Caco-2 (cell line): Measurements from ENCODE around the gene FUT8. TPM values are rescaled to one million over a fixed set of nuclear protein-coding genes. Genes with fewer than 3 reads are reported as not detected.
"Not testable (repeated sequence)": the region's sequence is repeated elsewhere in the genome, so short reads cannot be mapped to it uniquely, and the experiment has no call there.

ENCODE experiments used
- BruUV-seq: library from RNA; stranded (reverse); fragments of 400-500 nt; replicated peaks from 2 replicates; lab custom pipeline; 2021; lab: Mats Ljungman, UMichigan
- CTCF ChIA-PET: fragments of 300-600 bp; sonication (Branson Sonifier 250); formaldehyde crosslinking; loops from one replicate; lab custom pipeline; 2022; ENCODE audit warnings: antibody characterized with exemption; lab: Charles Lee
- POLR2A ChIA-PET: fragments of 300-600 bp; sonication (Branson Sonifier 250); formaldehyde crosslinking; loops from one replicate; lab custom pipeline; 2022; ENCODE audit warnings: antibody characterized with exemption; lab: Charles Lee
- DNase-seq, 2 experiments: peaks; one replicate each; pipeline versions ENCODE4 v3.0.0 to v3.0.0-alpha.2; 2020 to 2022
- H3K27me3 ChIP-seq: replicated peaks from 2 replicates; pipeline ENCODE4 v1.6.0; 2011; ENCODE audit warnings: low read length; ENCODE audit not compliant: control insufficient read depth, insufficient read depth
- H3K36me3 ChIP-seq: 2 replicates; pipeline ENCODE4 v1.5.1; 2011; ENCODE audit warnings: low read length; ENCODE audit not compliant: control insufficient read depth, insufficient read depth
- H3K4me1 ChIP-seq: fragments of 250-450 bp; sonication (Bioruptor Pico); 2 replicates; pipeline ENCODE4 v1.5.1; 2020; ENCODE audit warnings: mild to moderate bottlenecking
- H3K4me3 ChIP-seq: 2 replicates; pipeline ENCODE4 v1.5.1; 2011; ENCODE audit warnings: low read depth, mild to moderate bottlenecking, control low read depth, low read length
- H3K9me3 ChIP-seq: fragments of 250-450 bp; sonication (Bioruptor Pico); 2 replicates; pipeline ENCODE4 v1.5.1; 2020; ENCODE audit warnings: mild to moderate bottlenecking, moderate library complexity
- H3K27ac Mint-ChIP-seq: one replicate; pipeline ENCODE4 v1.8.0; 2022; ENCODE audit warnings: mixed read lengths; ENCODE audit not compliant: unreplicated experiment
- H3K27me3 Mint-ChIP-seq: one replicate; pipeline ENCODE4 v1.8.0; 2022; ENCODE audit warnings: mixed read lengths; ENCODE audit not compliant: insufficient read depth, unreplicated experiment
- H3K36me3 Mint-ChIP-seq: one replicate; pipeline ENCODE4 v1.8.0; 2022; ENCODE audit warnings: mild to moderate bottlenecking, mixed read lengths; ENCODE audit not compliant: insufficient read depth, unreplicated experiment
- H3K4me1 Mint-ChIP-seq: one replicate; pipeline ENCODE4 v1.8.0; 2022; ENCODE audit warnings: low read depth, mixed read lengths; ENCODE audit not compliant: unreplicated experiment
- H3K4me3 Mint-ChIP-seq: one replicate; pipeline ENCODE4 v1.8.0; 2022; ENCODE audit warnings: mild to moderate bottlenecking, moderate library complexity, mixed read lengths; ENCODE audit not compliant: unreplicated experiment
- H3K9me3 Mint-ChIP-seq: one replicate; pipeline ENCODE4 v1.8.0; 2022; ENCODE audit warnings: mixed read lengths; ENCODE audit not compliant: unreplicated experiment
- intact Hi-C: fragments of 100-400 bp; cut with micrococcal nuclease; formaldehyde crosslinking; loops from one replicate; pipeline ENCODE4 v1.10.0; 2022; ENCODE audit not compliant: unreplicated experiment
- total RNA-seq: library from RNA; stranded (reverse); gene quantifications from 2 replicates; pipeline ENCODE4 v1.2.3, GENCODE V29; 2022
- TF ChIP-seq, protein P1 (sequence below), 2 experiments: fragments of 200-600 bp in 1 of 2; IDR thresholded peaks; 1 replicate in 1 of 2; 2 replicates in 1 of 2; pipeline versions ENCODE4 v1.5.1 to v1.8.0; 2011 to 2022; ENCODE audit warnings: antibody characterized with exemption in 1 of 2, control low read depth in 1 of 2, inconsistent platforms in 1 of 2, low read depth in 1 of 2, low read length in 1 of 2, mild to moderate bottlenecking in 1 of 2, moderate library complexity in 1 of 2; ENCODE audit not compliant: insufficient read depth in 1 of 2, severe bottlenecking in 1 of 2, unreplicated experiment in 1 of 2

FUT8 gene
- total RNA-seq, 1 experiment from 2014 or later = 67.1 TPM

- ChIA-PET POLR2A (no interaction called here), CTCF (interaction anchor here (0.7 kb wide), 1 partner anchor 1892 kb away, joined by 3 read pairs; no protein-coding TSS in a partner anchor)
- no peak for DNase-seq
- no peaks in the 10 kb centered on the region for H3K27me3 Mint-ChIP-seq
- no peak overlapping the region for H3K4me3 Mint-ChIP-seq
- Histone ChIP-seq H3K36me3 (no peaks in the 10 kb centered on the region), H3K27me3 (no peaks in the 10 kb centered on the region), H3K9me3 (no peaks in the 10 kb centered on the region), H3K4me3 (no peak overlapping the region), H3K4me1 (no peaks in the 10 kb centered on the region)
- no peak overlapping the region for H3K27ac Mint-ChIP-seq
- peaks cover 12% of the 10 kb centered on the region for H3K4me1 Mint-ChIP-seq
- TF ChIP-seq, protein P1, sequence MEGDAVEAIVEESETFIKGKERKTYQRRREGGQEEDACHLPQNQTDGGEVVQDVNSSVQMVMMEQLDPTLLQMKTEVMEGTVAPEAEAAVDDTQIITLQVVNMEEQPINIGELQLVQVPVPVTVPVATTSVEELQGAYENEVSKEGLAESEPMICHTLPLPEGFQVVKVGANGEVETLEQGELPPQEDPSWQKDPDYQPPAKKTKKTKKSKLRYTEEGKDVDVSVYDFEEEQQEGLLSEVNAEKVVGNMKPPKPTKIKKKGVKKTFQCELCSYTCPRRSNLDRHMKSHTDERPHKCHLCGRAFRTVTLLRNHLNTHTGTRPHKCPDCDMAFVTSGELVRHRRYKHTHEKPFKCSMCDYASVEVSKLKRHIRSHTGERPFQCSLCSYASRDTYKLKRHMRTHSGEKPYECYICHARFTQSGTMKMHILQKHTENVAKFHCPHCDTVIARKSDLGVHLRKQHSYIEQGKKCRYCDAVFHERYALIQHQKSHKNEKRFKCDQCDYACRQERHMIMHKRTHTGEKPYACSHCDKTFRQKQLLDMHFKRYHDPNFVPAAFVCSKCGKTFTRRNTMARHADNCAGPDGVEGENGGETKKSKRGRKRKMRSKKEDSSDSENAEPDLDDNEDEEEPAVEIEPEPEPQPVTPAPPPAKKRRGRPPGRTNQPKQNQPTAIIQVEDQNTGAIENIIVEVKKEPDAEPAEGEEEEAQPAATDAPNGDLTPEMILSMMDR (IDR thresholded peaks at IDR 0.05; ENCODE audit: insufficient read depth in 1 of 2, low read depth in 1 of 2, low read length in 1 of 2, severe bottlenecking in 1 of 2, unreplicated experiment in 1 of 2) = no peak
- intact Hi-C loops = no loop called here
- peaks cover 16% of the 10 kb centered on the region for H3K36me3 Mint-ChIP-seq
- BruUV-seq = no TSS peak
- no peaks in the 10 kb centered on the region for H3K9me3 Mint-ChIP-seq
Measured at GRCh38 chr14:65425885-65426284, 13.4 kb downstream of the FUT8 start.

DNA sequence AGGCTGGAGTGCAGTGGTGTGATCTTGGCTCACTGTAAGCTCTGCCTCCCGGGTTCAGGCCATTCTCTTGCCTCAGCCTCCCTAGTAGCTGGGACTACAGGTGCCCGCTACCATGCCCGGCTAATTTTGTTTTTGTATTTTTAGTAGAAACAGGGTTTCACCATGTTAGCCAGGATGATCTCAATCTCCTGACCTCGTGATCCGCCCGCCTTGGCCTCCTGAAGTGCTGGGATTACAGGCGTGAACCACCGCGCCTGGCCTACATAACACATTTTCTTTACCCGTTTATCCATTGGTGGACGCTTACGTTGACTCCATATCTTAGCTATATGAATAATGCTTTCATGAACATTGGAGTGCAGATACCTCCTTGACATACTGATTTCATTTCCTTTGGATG, 14.4 kb downstream of the FUT8 start:
- H3K27ac Mint-ChIP-seq, H3K4me3 Mint-ChIP-seq, H3K4me3 ChIP-seq, H3K27me3 Mint-ChIP-seq, H3K9me3 Mint-ChIP-seq, H3K36me3 ChIP-seq, POLR2A ChIA-PET, H3K9me3 ChIP-seq, H3K27me3 ChIP-seq, DNase-seq, H3K4me1 ChIP-seq, CTCF ChIA-PET, intact Hi-C loops, H3K36me3 Mint-ChIP-seq, BruUV-seq: not testable (repeated sequence)
- peaks cover 11% of the 10 kb centered on the region for H3K4me1 Mint-ChIP-seq

DNA sequence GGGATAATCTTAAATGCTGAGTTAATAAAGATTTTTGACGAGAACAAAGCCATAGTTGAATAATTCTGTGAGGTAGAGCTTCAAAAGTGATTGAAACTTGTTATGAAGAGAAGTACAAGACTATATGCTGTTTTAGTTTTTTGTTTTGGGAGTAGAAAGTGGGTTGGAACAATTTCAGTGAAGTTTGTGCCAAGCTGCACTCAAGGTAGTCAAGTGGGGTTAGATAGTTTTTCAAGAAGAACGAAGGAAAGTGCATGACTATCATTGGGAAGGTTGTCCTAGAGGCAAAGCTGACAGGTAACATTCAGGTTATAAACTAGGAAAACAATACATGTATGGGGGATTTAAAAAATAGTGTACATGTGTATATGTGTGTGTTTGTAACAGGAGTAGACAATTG, 16.2 kb downstream of the FUT8 start:
- Histone ChIP-seq H3K4me3 (no peak overlapping the region), H3K27me3 (no peaks in the 10 kb centered on the region), H3K36me3 (no peaks in the 10 kb centered on the region; the same call in 1 of the 2 replicates), H3K9me3 (no peaks in the 10 kb centered on the region), H3K4me1 (peaks cover 10% of the 10 kb centered on the region; the same call in 1 of the 2 replicates)
- CTCF ChIA-PET = no interaction called here
- H3K36me3 Mint-ChIP-seq = peaks cover 9% of the 10 kb centered on the region
- H3K4me1 Mint-ChIP-seq = peaks cover 26% of the 10 kb centered on the region
- intact Hi-C loops = no loop called here
- TF ChIP-seq, protein P1 (IDR thresholded peaks at IDR 0.05; ENCODE audit: insufficient read depth in 1 of 2, low read depth in 1 of 2, low read length in 1 of 2, severe bottlenecking in 1 of 2, unreplicated experiment in 1 of 2) = no peak
- H3K27ac Mint-ChIP-seq = no peak overlapping the region
- H3K9me3 Mint-ChIP-seq = no peaks in the 10 kb centered on the region
- no TSS peak for BruUV-seq
- no peaks in the 10 kb centered on the region for H3K27me3 Mint-ChIP-seq
- no peak for DNase-seq
- no peak overlapping the region for H3K4me3 Mint-ChIP-seq
- POLR2A ChIA-PET = no interaction called here

GRCh38 chr14:65429757-65430156, 17.2 kb downstream of the FUT8 start:
- Histone ChIP-seq H3K36me3 (no peaks in the 10 kb centered on the region; the same call in 1 of the 2 replicates), H3K9me3 (no peaks in the 10 kb centered on the region), H3K27me3 (no peaks in the 10 kb centered on the region), H3K4me3 (no peak overlapping the region), H3K4me1 (peaks cover 10% of the 10 kb centered on the region; the same call in 1 of the 2 replicates)
- no peak for DNase-seq
- Mint-ChIP-seq H3K9me3 (no peaks in the 10 kb centered on the region), H3K36me3 (peaks cover 9% of the 10 kb centered on the region), H3K4me3 (no peak overlapping the region), H3K4me1 (peaks cover 35% of the 10 kb centered on the region), H3K27me3 (no peaks in the 10 kb centered on the region), H3K27ac (no peak overlapping the region)
- BruUV-seq = no TSS peak
- TF ChIP-seq, protein P1 (IDR thresholded peaks at IDR 0.05; ENCODE audit: insufficient read depth in 1 of 2, low read depth in 1 of 2, low read length in 1 of 2, severe bottlenecking in 1 of 2, unreplicated experiment in 1 of 2) = no peak
- ChIA-PET CTCF (no interaction called here), POLR2A (no interaction called here)
- intact Hi-C loops = no loop called here
